ENCODE data around the gene ANO1. TPM values are rescaled to one million over a fixed set of nuclear protein-coding genes. Genes with fewer than 3 reads are reported as not detected.

The ANO1 gene
- total and polyA plus RNA-seq, 2 of the 8 experiments (the other 6 are each of a cell fraction or from before 2014, with no cell fraction given) = 4.7 to 5.0 TPM

- H2BK20ac ChIP-seq (ENCODE audit: low read length) = no peak overlapping the region
- no peak overlapping the region for H2AK5ac ChIP-seq (ENCODE audit: low read depth, low read length)
- no peaks in the 10 kb centered on the region; a peak in 2 of 7 replicates for H3K27me3 ChIP-seq (replicated peaks in 1 of 4; ENCODE audit: control insufficient read depth in 3 of 4, extremely low read depth in 1 of 4, insufficient read depth in 3 of 4, low read length in 3 of 4)
- H2BK15ac ChIP-seq (ENCODE audit: low read length) = 0 out of 2 replicates have a peak overlapping the region, but pooled peaks have one; percentile 61
- H3K14ac ChIP-seq (ENCODE audit: insufficient read length) = no peak overlapping the region
- H3K27ac ChIP-seq (ENCODE audit: low read depth, low read length) = no peak overlapping the region
- ChIA-PET CTCF (ENCODE audit: partially characterized antibody) (interaction anchor here (0.7 to 1.8 kb wide), 6 partner anchors 16 to 148 kb away, joined by 3 to 8 read pairs (median 3); no protein-coding TSS in a partner anchor), POLR2A (ENCODE audit: partially characterized antibody) (interaction anchor here (0.7 kb wide), 1 partner anchor 14 kb away, joined by 3 read pairs; no protein-coding TSS in a partner anchor)
- TF ChIP-seq POLR2AphosphoS5 (IDR thresholded peaks at IDR 0.05; ENCODE audit: low read depth, low read length) (no peak), BRCA1 (IDR thresholded peaks at IDR 0.05; ENCODE audit: low read depth, low read length) (no peak), NRF1 (IDR thresholded peaks at IDR 0.05; ENCODE audit: low read depth, low read length) (no peak), EGR1 (IDR thresholded peaks at IDR 0.05; ENCODE audit: borderline replicate concordance, low read depth, low read length) (no peak), JUN (IDR thresholded peaks at IDR 0.05; ENCODE audit: low read depth, low read length) (no peak), KDM1A (IDR thresholded peaks at IDR 0.05; ENCODE audit: borderline replicate concordance, low read length) (no peak), SAP30 (IDR thresholded peaks at IDR 0.05; ENCODE audit: insufficient read depth, insufficient replicate concordance, low read length) (no peak), GABPA (IDR thresholded peaks at IDR 0.05; ENCODE audit: borderline replicate concordance, insufficient read depth, low read length) (no peak), JUND (IDR thresholded peaks at IDR 0.05; ENCODE audit: low read length) (no peak)
- H3K4me1 ChIP-seq (replicated peaks in 1 of 4; ENCODE audit: control insufficient read depth in 3 of 4, insufficient read depth in 4 of 4, low read length in 3 of 4) = peaks cover 2 to 24% (median 5%) of the 10 kb centered on the region in 4 experiments
- WGBS, 2 experiments (ENCODE audit: extremely low coverage in 1 of 2, insufficient coverage in 1 of 2, insufficient read length in 1 of 2, insufficient replicate concordance in 2 of 2, low coverage in 1 of 2, low lambda C conversion rate in 2 of 2, missing lambda C conversion rate in 1 of 2) = 93% methylated on average over 4 of the region's 4 CpGs; no CpG with 5 or more reads in 1 of the 2 experiments
- H3K9ac ChIP-seq (replicated peaks in 1 of 4; ENCODE audit: extremely low read depth in 1 of 4, low read depth in 3 of 4, low read length in 3 of 4) = no peak overlapping the region
- no peak overlapping the region for H2BK12ac ChIP-seq (ENCODE audit: low read depth, low read length)
- no peaks in the 10 kb centered on the region for H3K9me3 ChIP-seq (ENCODE audit: insufficient read depth in 2 of 2, low read depth in 1 of 2, low read length in 1 of 2)
- no peaks in the 10 kb centered on the region for H3K79me2 ChIP-seq (ENCODE audit: control insufficient read depth in 1 of 2, insufficient read depth in 2 of 2, low read length in 2 of 2)
- H3K36me3 ChIP-seq (ENCODE audit: control insufficient read depth in 2 of 4, insufficient read depth in 4 of 4, low read length in 3 of 4) = no peaks in the 10 kb centered on the region
- FAIRE-seq (no peak), DNase-seq (ENCODE audit: low read depth in 1 of 2, low spot score in 2 of 2) (no peak)
- no peak overlapping the region for H3K56ac ChIP-seq (replicated peaks; ENCODE audit: insufficient read length, low read depth, low read length)
- no peaks in the 10 kb centered on the region for H3K23me2 ChIP-seq (ENCODE audit: low read depth, low read length)
- no peak overlapping the region for H2BK120ac ChIP-seq (replicated peaks; ENCODE audit: low read depth, low read length)
- H4K20me1 ChIP-seq (replicated peaks in 1 of 2; ENCODE audit: control insufficient read depth in 1 of 2, insufficient read depth in 2 of 2, low read length in 2 of 2) = no peaks in the 10 kb centered on the region
- no peak overlapping the region for H3K23ac ChIP-seq (ENCODE audit: insufficient read length)
- no peak overlapping the region for H3K4me3 ChIP-seq (ENCODE audit: extremely low read depth in 1 of 4, insufficient read depth in 2 of 4, low read depth in 3 of 4, low read length in 4 of 4)
- H3K79me1 ChIP-seq (ENCODE audit: low read depth, low read length) = no peaks in the 10 kb centered on the region
- no peak overlapping the region for H3K4ac ChIP-seq (replicated peaks; ENCODE audit: insufficient read length, low read depth, low read length)
- no peak overlapping the region for H2AFZ ChIP-seq (ENCODE audit: low read length)
- no peak overlapping the region for H3K18ac ChIP-seq (ENCODE audit: extremely low read depth, low read length)
- H2BK5ac ChIP-seq (ENCODE audit: low read depth, low read length) = no peak overlapping the region
- no peak overlapping the region for H4K5ac ChIP-seq (ENCODE audit: insufficient read length, low read depth, low read length)
- no peak overlapping the region for H4K8ac ChIP-seq (ENCODE audit: extremely low read depth, insufficient read depth, low read length)
- H4K91ac ChIP-seq (replicated peaks; ENCODE audit: insufficient read length, low read length) = no peak overlapping the region
- H3K4me2 ChIP-seq (ENCODE audit: insufficient read depth in 1 of 2, low read depth in 2 of 2, low read length in 2 of 2) = no peak overlapping the region
Observed at GRCh38 chr11:70063555-70063954, 14.6 kb upstream of the ANO1 start.
